ENCODE measurements around the gene SMARCA4.
"Not testable (repeated sequence)": the region's sequence is repeated elsewhere in the genome, so short reads cannot be mapped to it uniquely, and the experiment has no call there.

Gene SMARCA4

DNA sequence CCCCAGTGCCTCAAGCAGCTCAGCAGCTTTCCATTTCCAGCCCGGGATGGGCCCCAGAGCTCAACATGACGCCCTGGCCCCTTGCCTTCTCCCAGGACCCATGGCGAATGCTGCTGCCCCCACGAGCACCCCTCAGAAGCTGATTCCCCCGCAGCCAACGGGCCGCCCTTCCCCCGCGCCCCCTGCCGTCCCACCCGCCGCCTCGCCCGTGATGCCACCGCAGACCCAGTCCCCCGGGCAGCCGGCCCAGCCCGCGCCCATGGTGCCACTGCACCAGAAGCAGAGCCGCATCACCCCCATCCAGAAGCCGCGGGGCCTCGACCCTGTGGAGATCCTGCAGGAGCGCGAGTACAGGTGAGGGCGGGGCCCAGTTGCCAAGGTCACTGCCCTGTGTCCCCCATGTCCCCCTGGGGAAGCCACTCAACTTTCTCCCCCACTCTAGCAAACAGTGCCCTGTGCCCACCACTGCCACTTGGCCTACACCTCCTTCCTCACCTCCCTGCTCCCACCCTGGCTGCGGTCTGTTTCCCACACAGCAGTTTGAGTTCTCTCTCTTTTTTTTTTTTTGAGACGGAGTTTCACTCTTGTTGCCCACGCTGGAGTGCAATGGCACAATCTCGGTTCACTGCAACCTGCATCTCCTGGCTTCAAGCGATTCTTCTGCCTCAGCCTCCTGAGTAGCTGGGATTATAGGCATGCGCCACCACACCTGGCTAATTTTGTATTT lies 26.9 kb downstream of the SMARCA4 start:
- Histone ChIP-seq H3K36me3 (ENCODE audit: control insufficient read depth in 5 of 5, insufficient read depth in 5 of 5, low read length in 5 of 5) (peaks cover 0 to 83% (median 69%) of the 10 kb centered on the region in 5 donors), H3K9ac (ENCODE audit: low read length in 5 of 5) (no peak overlapping the region), H3K9me3 (ENCODE audit: control insufficient read depth in 5 of 5, low read length in 5 of 5) (no peaks in the 10 kb centered on the region)

DNA sequence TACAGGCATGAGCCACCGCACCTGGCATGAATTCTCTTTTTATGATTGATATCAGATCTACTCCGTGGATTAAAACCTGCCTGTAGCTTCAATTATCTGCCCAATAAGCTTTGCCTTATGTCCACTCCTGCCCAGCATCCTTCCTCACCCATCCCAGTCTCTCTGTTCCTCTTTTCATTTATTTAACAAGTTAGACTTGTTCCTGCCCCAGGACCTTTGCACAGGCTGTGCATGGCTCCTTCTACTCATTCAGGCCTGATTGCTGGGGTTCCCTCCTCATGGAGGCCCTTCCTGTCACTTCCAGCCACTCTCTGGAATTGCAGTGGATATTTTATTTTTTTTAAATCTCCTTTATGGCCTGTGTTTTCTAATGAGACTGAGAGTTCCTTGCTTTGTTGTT lies 27.6 kb downstream of the SMARCA4 start:
- peaks cover 0 to 88% (median 70%) of the 10 kb centered on the region in 5 donors for H3K36me3 ChIP-seq (ENCODE audit: control insufficient read depth in 5 of 5, insufficient read depth in 5 of 5, low read length in 5 of 5)

More for the DNA sequence above, 26.9 kb downstream of the SMARCA4 start:
- H3K4me3 ChIP-seq (ENCODE audit: low read depth in 1 of 5, low read length in 5 of 5), result no peak overlapping the region
- H3K4me1 ChIP-seq (ENCODE audit: control insufficient read depth in 5 of 5, insufficient read depth in 5 of 5, low read length in 5 of 5), result peaks cover 0 to 4% (median 0%) of the 10 kb centered on the region in 5 donors
- no peaks in the 10 kb centered on the region for H3K27me3 ChIP-seq (ENCODE audit: control insufficient read depth in 5 of 5, insufficient read depth in 4 of 5, low read length in 5 of 5)
- H3K27ac ChIP-seq (ENCODE audit: low read depth, low read length), result no peak overlapping the region

DNA sequence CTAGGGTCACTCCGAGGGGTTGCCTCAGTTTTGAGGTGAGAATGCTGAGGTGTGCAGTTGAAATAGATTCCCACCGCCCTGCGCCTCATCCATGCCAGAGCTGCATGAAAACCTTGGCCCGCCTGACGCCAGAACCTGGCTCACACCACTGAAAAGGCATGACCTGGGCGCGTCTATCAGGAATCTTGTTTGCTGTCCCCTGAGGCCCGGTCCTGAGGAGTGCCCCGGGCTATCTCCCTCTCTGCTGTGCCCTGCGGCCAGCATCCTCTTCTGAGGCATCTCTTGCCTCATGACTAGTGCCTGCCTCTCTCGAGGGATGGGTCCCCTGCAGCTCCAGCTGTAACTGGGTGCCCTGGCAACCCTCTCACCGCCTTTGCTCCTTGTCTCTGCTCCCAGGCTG lies 28.1 kb downstream of the SMARCA4 start:
- Histone ChIP-seq H3K9ac (ENCODE audit: low read length in 5 of 5) (no peak overlapping the region), H3K36me3 (ENCODE audit: control insufficient read depth in 5 of 5, insufficient read depth in 5 of 5, low read length in 5 of 5) (peaks cover 0 to 86% (median 71%) of the 10 kb centered on the region in 5 donors), H3K27ac (ENCODE audit: low read depth, low read length) (no peak overlapping the region), H3K4me3 (ENCODE audit: low read depth in 1 of 5, low read length in 5 of 5) (no peak overlapping the region), H3K27me3 (ENCODE audit: control insufficient read depth in 5 of 5, insufficient read depth in 4 of 5, low read length in 5 of 5) (no peaks in the 10 kb centered on the region), H3K4me1 (ENCODE audit: control insufficient read depth in 5 of 5, insufficient read depth in 5 of 5, low read length in 5 of 5) (no peaks in the 10 kb centered on the region), H3K9me3 (ENCODE audit: control insufficient read depth in 5 of 5, low read length in 5 of 5) (no peaks in the 10 kb centered on the region)

More for the DNA sequence above, 27.6 kb downstream of the SMARCA4 start:
- no peak overlapping the region for H3K9ac ChIP-seq (ENCODE audit: low read length in 5 of 5)
- no peak overlapping the region for H3K4me3 ChIP-seq (ENCODE audit: low read depth in 1 of 5, low read length in 5 of 5)
- no peaks in the 10 kb centered on the region for H3K27me3 ChIP-seq (ENCODE audit: control insufficient read depth in 5 of 5, insufficient read depth in 4 of 5, low read length in 5 of 5)
- H3K27ac ChIP-seq (ENCODE audit: low read depth, low read length), result no peak overlapping the region
- no peaks in the 10 kb centered on the region for H3K9me3 ChIP-seq (ENCODE audit: control insufficient read depth in 5 of 5, low read length in 5 of 5)
- H3K4me1 ChIP-seq (ENCODE audit: control insufficient read depth in 5 of 5, insufficient read depth in 5 of 5, low read length in 5 of 5), result no peaks in the 10 kb centered on the region

GRCh38 chr19:10991076-10991475 lies 30.2 kb downstream of the SMARCA4 start:
- Histone ChIP-seq H3K36me3 (ENCODE audit: control insufficient read depth in 5 of 5, insufficient read depth in 5 of 5, low read length in 5 of 5) (peaks cover 0 to 86% (median 69%) of the 10 kb centered on the region in 5 donors), H3K9ac (ENCODE audit: low read length in 5 of 5) (no peak overlapping the region), H3K27me3 (ENCODE audit: control insufficient read depth in 5 of 5, insufficient read depth in 4 of 5, low read length in 5 of 5) (no peaks in the 10 kb centered on the region), H3K4me1 (ENCODE audit: control insufficient read depth in 5 of 5, insufficient read depth in 5 of 5, low read length in 5 of 5) (no peaks in the 10 kb centered on the region), H3K27ac (ENCODE audit: low read depth, low read length) (no peak overlapping the region), H3K4me3 (ENCODE audit: low read depth in 1 of 5, low read length in 5 of 5) (no peak overlapping the region), H3K9me3 (ENCODE audit: control insufficient read depth in 5 of 5, low read length in 5 of 5) (no peaks in the 10 kb centered on the region)

DNA sequence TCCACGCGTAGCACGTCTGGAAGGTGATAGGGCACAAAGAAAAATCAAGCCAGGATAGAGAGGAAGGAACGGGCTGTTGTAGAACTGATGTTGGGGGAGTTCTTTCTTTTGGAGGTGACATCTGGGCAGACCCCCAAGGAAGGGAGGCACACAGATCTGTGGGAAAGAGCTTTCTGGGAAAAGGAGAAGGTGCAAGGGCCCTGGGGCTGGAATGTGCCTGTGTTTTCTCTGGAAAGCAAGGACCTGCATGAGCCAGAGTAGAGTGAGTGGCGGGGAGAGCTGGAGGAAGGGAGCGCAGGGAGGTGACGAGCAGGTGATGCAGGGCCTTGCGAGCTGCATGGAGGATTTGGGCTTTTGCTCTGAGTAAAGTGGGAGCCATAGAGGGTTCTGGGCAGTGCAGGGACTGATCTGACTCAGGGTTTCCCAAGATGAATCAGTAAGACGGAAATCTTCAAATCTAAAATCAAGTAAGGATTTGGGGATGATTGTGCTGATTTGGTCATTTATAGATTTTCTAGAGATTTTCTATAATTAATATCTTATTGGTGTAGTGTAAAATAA lies 30.8 kb downstream of the SMARCA4 start:
- Histone ChIP-seq H3K36me3 (ENCODE audit: control insufficient read depth in 5 of 5, insufficient read depth in 5 of 5, low read length in 5 of 5) (peaks cover 0 to 86% (median 69%) of the 10 kb centered on the region in 5 donors), H3K9ac (ENCODE audit: low read length in 5 of 5) (no peak overlapping the region), H3K4me3 (ENCODE audit: low read depth in 1 of 5, low read length in 5 of 5) (no peak overlapping the region), H3K27ac (ENCODE audit: low read depth, low read length) (no peak overlapping the region), H3K27me3 (ENCODE audit: control insufficient read depth in 5 of 5, insufficient read depth in 4 of 5, low read length in 5 of 5) (no peaks in the 10 kb centered on the region), H3K9me3 (ENCODE audit: control insufficient read depth in 5 of 5, low read length in 5 of 5) (no peaks in the 10 kb centered on the region), H3K4me1 (ENCODE audit: control insufficient read depth in 5 of 5, insufficient read depth in 5 of 5, low read length in 5 of 5) (no peaks in the 10 kb centered on the region)

DNA sequence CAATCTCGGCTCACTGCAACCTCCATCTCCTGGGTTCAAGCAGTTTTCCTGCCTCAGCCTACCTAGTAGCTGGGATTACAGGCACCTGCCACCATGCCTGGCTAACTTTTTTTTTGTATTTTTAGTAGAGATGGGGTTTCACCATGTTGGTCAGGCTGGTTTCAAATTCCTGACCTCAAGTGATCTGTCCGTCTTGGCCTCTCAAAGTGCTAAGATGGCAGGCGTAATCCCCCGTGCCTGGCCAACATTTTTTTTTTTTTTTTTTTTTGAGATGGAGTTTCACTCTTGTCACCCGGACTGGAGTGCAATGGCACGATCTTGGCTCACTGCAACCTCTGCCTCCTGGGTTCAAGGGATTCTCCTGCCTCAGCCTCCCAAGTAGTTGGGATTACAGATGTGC lies 31.3 kb downstream of the SMARCA4 start:
- not testable (repeated sequence) for H3K4me1 ChIP-seq (ENCODE audit: control insufficient read depth in 5 of 5, insufficient read depth in 5 of 5, low read length in 5 of 5); H3K4me3 ChIP-seq (ENCODE audit: low read depth in 1 of 5, low read length in 5 of 5); H3K9ac ChIP-seq (ENCODE audit: low read length in 5 of 5); H3K27me3 ChIP-seq (ENCODE audit: control insufficient read depth in 5 of 5, insufficient read depth in 4 of 5, low read length in 5 of 5); H3K9me3 ChIP-seq (ENCODE audit: control insufficient read depth in 5 of 5, low read length in 5 of 5); H3K27ac ChIP-seq (ENCODE audit: low read depth, low read length)
- H3K36me3 ChIP-seq (ENCODE audit: control insufficient read depth in 5 of 5, insufficient read depth in 5 of 5, low read length in 5 of 5), result peaks cover 0 to 83% (median 66%) of the 10 kb centered on the region in 5 donors

- H3K9me3 ChIP-seq (ENCODE audit: control insufficient read depth in 5 of 5, low read length in 5 of 5), result no peaks in the 10 kb centered on the region
- H3K27me3 ChIP-seq (ENCODE audit: control insufficient read depth in 5 of 5, insufficient read depth in 4 of 5, low read length in 5 of 5), result no peaks in the 10 kb centered on the region
- H3K27ac ChIP-seq (ENCODE audit: low read depth, low read length), result no peak overlapping the region
- peaks cover 0 to 6% (median 0%) of the 10 kb centered on the region in 5 donors for H3K4me1 ChIP-seq (ENCODE audit: control insufficient read depth in 5 of 5, insufficient read depth in 5 of 5, low read length in 5 of 5)
- H3K36me3 ChIP-seq (ENCODE audit: control insufficient read depth in 5 of 5, insufficient read depth in 5 of 5, low read length in 5 of 5), result peaks cover 0 to 69% (median 47%) of the 10 kb centered on the region in 5 donors
- no peak overlapping the region for H3K9ac ChIP-seq (ENCODE audit: low read length in 5 of 5)
- no peak overlapping the region for H3K4me3 ChIP-seq (ENCODE audit: low read depth in 1 of 5, low read length in 5 of 5)
Measured at GRCh38 chr19:10995926-10996600, 35.2 kb downstream of the SMARCA4 start.

DNA sequence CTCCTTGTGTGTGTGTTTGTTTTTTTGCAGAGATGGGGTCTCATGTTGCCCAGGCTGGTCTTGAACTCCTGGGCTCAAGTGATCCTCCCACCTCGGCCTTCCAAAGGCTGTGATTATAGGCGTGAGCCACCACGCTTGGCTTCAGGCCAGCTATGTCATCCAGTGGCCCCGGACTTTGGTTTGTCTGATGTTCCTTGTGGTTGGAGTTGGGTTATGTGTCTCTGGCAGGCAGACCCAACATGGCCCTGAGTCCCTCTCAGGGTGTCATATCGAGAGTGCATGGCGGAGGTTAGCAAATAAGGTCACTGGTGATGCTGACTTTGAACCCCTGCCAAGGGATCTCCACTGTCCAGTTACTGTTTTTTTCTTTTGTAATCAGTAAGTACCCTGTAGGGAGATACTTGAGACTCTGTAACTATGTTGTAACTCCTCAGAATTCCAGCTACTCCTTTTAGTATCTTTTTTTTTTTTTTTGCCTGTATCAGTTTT lies 37.3 kb downstream of the SMARCA4 start:
- peaks cover 0 to 67% (median 45%) of the 10 kb centered on the region in 5 donors for H3K36me3 ChIP-seq (ENCODE audit: control insufficient read depth in 5 of 5, insufficient read depth in 5 of 5, low read length in 5 of 5)
- no peak overlapping the region for H3K27ac ChIP-seq (ENCODE audit: low read depth, low read length)
- H3K9ac ChIP-seq (ENCODE audit: low read length in 5 of 5), result no peak overlapping the region

DNA sequence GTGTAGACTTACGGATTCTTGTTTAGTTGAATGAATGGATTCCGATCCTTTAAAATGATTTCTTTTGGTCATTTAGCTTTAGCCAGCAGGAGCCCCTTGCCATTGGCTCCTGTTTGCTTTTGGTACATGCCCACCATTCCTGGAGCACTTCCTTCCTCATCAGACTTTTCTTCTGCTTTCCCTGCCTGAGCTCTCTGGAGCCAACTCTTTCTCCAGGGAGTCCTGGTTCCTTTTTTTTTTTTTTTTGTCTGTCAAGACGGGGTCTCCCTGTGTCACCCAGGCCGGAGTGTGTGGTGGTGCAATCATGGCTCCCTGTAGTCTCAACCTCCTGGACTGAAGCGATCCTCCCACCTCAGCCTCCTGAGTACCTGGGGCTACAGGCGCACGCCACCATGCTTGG lies 37.8 kb downstream of the SMARCA4 start:
- H3K4me3 ChIP-seq (ENCODE audit: low read depth in 1 of 5, low read length in 5 of 5), result no peak overlapping the region
- H3K4me1 ChIP-seq (ENCODE audit: control insufficient read depth in 5 of 5, insufficient read depth in 5 of 5, low read length in 5 of 5), result peaks cover 0 to 6% (median 0%) of the 10 kb centered on the region in 5 donors
- no peak overlapping the region for H3K27ac ChIP-seq (ENCODE audit: low read depth, low read length)
- H3K27me3 ChIP-seq (ENCODE audit: control insufficient read depth in 5 of 5, insufficient read depth in 4 of 5, low read length in 5 of 5), result no peaks in the 10 kb centered on the region
- H3K36me3 ChIP-seq (ENCODE audit: control insufficient read depth in 5 of 5, insufficient read depth in 5 of 5, low read length in 5 of 5), result peaks cover 0 to 69% (median 45%) of the 10 kb centered on the region in 5 donors
- H3K9me3 ChIP-seq (ENCODE audit: control insufficient read depth in 5 of 5, low read length in 5 of 5), result no peaks in the 10 kb centered on the region
- H3K9ac ChIP-seq (ENCODE audit: low read length in 5 of 5), result no peak overlapping the region

More for the DNA sequence above, 37.3 kb downstream of the SMARCA4 start:
- H3K4me3 ChIP-seq (ENCODE audit: low read depth in 1 of 5, low read length in 5 of 5), result no peak overlapping the region
- peaks cover 0 to 6% (median 0%) of the 10 kb centered on the region in 5 donors for H3K4me1 ChIP-seq (ENCODE audit: control insufficient read depth in 5 of 5, insufficient read depth in 5 of 5, low read length in 5 of 5)
- no peaks in the 10 kb centered on the region for H3K9me3 ChIP-seq (ENCODE audit: control insufficient read depth in 5 of 5, low read length in 5 of 5)
- no peaks in the 10 kb centered on the region for H3K27me3 ChIP-seq (ENCODE audit: control insufficient read depth in 5 of 5, insufficient read depth in 4 of 5, low read length in 5 of 5)

- Histone ChIP-seq H3K4me3 (ENCODE audit: low read depth in 1 of 5, low read length in 5 of 5) (no peak overlapping the region), H3K9me3 (ENCODE audit: control insufficient read depth in 5 of 5, low read length in 5 of 5) (no peaks in the 10 kb centered on the region), H3K27ac (ENCODE audit: low read depth, low read length) (no peak overlapping the region), H3K36me3 (ENCODE audit: control insufficient read depth in 5 of 5, insufficient read depth in 5 of 5, low read length in 5 of 5) (peaks cover 2 to 64% (median 42%) of the 10 kb centered on the region in 5 donors), H3K9ac (ENCODE audit: low read length in 5 of 5) (no peak overlapping the region), H3K27me3 (ENCODE audit: control insufficient read depth in 5 of 5, insufficient read depth in 4 of 5, low read length in 5 of 5) (no peaks in the 10 kb centered on the region), H3K4me1 (ENCODE audit: control insufficient read depth in 5 of 5, insufficient read depth in 5 of 5, low read length in 5 of 5) (no peaks in the 10 kb centered on the region)
Measured at GRCh38 chr19:11005521-11005920, 44.7 kb downstream of the SMARCA4 start.

Measured in subcutaneous abdominal adipose tissue (tissue), 5 donors.